HAP-1 (cell line): ENCODE measurements around the gene APP.
A peak's percentile ranks its signal among the peaks of the same experiment; 100 is the strongest.
"Not testable (repeated sequence)": the region's sequence is repeated elsewhere in the genome, so short reads cannot be mapped to it uniquely, and the experiment has no call there.

ENCODE experiments used
- DNase-seq, 2 experiments: peaks; one replicate each; pipeline ENCODE4 v3.0.0-alpha.2; 2016 to 2020; ENCODE audit warnings: low spot score in 2 of 2
- H3K27me3 ChIP-seq: fragments of 250-450 bp; sonication (Bioruptor Pico); 2 replicates; pipeline ENCODE4 v1.5.1; 2020; ENCODE audit warnings: low read depth, mild to moderate bottlenecking, moderate library complexity
- H3K36me3 ChIP-seq: fragments of 250-450 bp; sonication (Bioruptor Pico); replicated peaks from 2 replicates; pipeline ENCODE4 v1.5.1; 2020; ENCODE audit warnings: mild to moderate bottlenecking
- H3K4me1 ChIP-seq: fragments of 250-450 bp; sonication (Bioruptor Pico); 2 replicates; pipeline ENCODE4 v1.5.1; 2020; ENCODE audit warnings: mild to moderate bottlenecking
- H3K4me3 ChIP-seq: fragments of 250-450 bp; sonication (Bioruptor Pico); 2 replicates; pipeline ENCODE4 v1.5.1; 2020; ENCODE audit warnings: mild to moderate bottlenecking, moderate library complexity
- H3K9me3 ChIP-seq: fragments of 250-450 bp; sonication (Bioruptor Pico); 2 replicates; pipeline ENCODE4 v1.5.1; 2020; ENCODE audit warnings: mild to moderate bottlenecking, moderate library complexity
- in situ Hi-C: fragments of 300-500 bp; cut with MboI; formaldehyde crosslinking; loops from 3 replicates; pipeline ENCODE4 v1.14.3; 2020; ENCODE audit warnings: low sequenced_read_pairs, inconsistent platforms, mixed read lengths

Gene APP

DNA sequence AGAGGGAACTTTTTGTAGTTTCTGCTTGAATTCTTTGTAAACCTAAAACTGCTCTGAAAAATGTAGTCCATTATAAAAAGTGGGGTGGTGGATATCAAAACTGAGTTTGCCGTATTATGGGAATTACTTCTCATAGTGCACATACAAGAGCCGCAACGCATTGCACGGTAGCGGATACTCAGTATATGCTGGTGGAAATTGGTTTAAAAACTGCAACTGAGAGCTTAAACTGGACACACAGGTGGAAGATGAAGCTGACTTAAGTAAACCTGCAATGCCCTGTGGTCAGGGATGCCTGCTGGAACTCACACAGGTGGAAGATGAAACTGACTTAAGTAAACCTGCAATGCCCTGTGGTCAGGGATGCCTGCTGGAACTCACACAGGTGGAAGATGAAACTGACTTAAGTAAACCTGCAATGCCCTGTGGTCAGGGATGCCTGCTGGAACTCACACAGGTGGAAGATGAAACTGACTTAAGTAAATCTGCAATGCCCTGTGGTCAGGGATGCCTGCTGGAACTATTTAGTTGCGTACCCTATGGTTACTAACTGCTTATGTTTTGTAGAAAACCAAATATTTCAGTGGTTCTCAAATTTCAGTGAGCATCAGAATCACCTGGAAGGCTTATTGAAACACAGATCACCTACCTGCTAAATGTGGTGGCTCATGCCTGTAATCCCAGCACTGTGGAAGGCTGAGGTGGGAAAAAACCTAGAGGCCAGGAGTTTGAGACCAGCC is 147.8 kb downstream of the APP start:
- not testable (repeated sequence) for H3K36me3 ChIP-seq

DNA sequence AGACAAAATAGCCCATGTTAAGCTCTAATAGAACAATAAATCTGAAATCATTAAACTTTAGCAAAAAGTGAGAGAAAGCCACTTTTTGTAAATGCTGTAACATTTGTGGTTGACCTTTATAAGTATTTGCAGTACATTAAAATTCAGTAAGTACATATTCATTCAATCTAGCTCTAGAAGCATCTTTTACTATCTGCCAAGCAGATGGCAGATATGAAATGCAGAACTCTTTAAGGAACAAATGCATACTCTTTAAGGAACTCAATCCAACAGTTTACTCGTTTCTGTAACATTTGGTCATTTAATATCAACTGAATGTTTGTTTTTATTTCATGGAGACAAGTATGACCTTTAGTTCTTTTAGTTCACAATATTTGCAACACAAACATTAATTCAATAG is 150.1 kb downstream of the APP start:
- Histone ChIP-seq H3K27me3 (no peaks in the 10 kb centered on the region), H3K4me3 (no peak overlapping the region), H3K9me3 (no peaks in the 10 kb centered on the region), H3K4me1 (peaks cover 18% of the 10 kb centered on the region), H3K36me3 (peaks cover 6% of the 10 kb centered on the region)
- DNase-seq, result no peak
- in situ Hi-C loops, result no loop called here

More for the DNA sequence above, 147.8 kb downstream of the APP start:
- DNase-seq, in situ Hi-C loops, H3K9me3 ChIP-seq, H3K27me3 ChIP-seq, H3K4me3 ChIP-seq: not testable (repeated sequence)
- peaks cover 18% of the 10 kb centered on the region for H3K4me1 ChIP-seq

- peaks cover 18% of the 10 kb centered on the region for H3K4me1 ChIP-seq
- H3K27me3 ChIP-seq, result no peaks in the 10 kb centered on the region
- peak in 1 of 2 experiments; percentile 72 for DNase-seq
- H3K9me3 ChIP-seq, result no peaks in the 10 kb centered on the region
- H3K4me3 ChIP-seq, result no peak overlapping the region
- peaks cover 6% of the 10 kb centered on the region for H3K36me3 ChIP-seq
- in situ Hi-C loops, result no loop called here
These were observed 150.5 kb downstream of the APP start for GRCh38 chr21:26020081-26020480.

DNA sequence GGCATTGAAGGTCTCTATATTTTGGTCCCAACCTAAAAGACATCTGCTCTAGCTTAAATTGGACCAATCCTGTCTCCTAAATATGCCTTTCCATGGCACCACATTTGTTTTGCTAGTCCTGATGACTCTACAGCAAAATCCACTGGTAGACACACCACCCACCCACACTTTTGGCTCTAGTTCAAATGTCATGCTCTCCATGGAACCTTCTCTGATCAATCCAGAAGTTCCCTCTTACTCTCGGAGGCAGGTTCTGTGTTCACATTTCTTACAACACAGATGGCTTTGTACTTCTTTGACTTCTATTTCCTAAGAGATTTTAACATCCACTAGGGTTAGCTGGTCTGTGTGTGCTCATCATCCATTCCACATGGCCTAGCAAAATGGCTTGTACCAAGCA is 151.3 kb downstream of the APP start:
- Histone ChIP-seq H3K36me3 (peaks cover 8% of the 10 kb centered on the region), H3K9me3 (no peaks in the 10 kb centered on the region), H3K4me3 (no peak overlapping the region), H3K27me3 (no peaks in the 10 kb centered on the region), H3K4me1 (peaks cover 12% of the 10 kb centered on the region)
- in situ Hi-C loops, result no loop called here
- DNase-seq, result no peak

- H3K9me3 ChIP-seq, result no peaks in the 10 kb centered on the region
- H3K36me3 ChIP-seq, result peaks cover 5% of the 10 kb centered on the region
- H3K4me3 ChIP-seq, result no peak overlapping the region
- H3K27me3 ChIP-seq, result no peaks in the 10 kb centered on the region
- DNase-seq, result no peak
- in situ Hi-C loops, result no loop called here
- H3K4me1 ChIP-seq, result no peaks in the 10 kb centered on the region
These were observed 156.6 kb downstream of the APP start for GRCh38 chr21:26013970-26014369.

- in situ Hi-C loops, H3K9me3 ChIP-seq, H3K36me3 ChIP-seq, H3K4me3 ChIP-seq, H3K4me1 ChIP-seq, H3K27me3 ChIP-seq, DNase-seq: not testable (repeated sequence)
These were observed 158.1 kb downstream of the APP start for GRCh38 chr21:26012482-26012881.

DNA sequence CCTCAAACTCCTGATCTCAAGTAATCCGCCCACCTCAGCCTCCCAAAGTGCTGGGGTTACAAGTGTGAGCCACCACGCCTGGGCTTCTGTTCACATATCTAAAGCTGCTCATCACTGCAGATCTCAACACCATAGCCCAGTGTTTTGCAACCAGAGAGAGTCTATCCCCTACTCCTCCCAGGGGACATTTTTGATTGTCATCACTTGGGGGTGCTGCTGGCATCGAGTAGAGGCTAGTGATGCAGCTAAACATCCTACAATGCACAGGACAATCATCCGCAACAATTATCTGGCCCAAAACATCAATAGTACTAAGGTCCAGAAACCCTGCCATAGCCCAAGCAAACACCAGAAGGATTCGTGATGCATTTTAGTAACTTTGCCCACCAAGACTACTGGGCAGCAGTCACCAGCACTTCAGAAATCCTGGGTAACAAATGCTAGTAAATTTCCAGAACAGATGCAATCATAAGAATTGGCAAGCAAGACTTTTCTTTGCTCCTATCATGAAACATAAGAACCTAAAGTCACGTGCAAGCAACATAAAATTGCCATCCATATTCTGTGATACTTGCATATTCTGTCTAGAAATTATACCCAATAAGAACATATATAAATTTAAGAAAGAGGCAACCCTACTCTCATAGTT is 159.2 kb downstream of the APP start:
- in situ Hi-C loops, result no loop called here
- Histone ChIP-seq H3K27me3 (no peaks in the 10 kb centered on the region), H3K9me3 (no peaks in the 10 kb centered on the region), H3K4me3 (no peak overlapping the region), H3K36me3 (peaks cover 6% of the 10 kb centered on the region), H3K4me1 (peaks cover 3% of the 10 kb centered on the region; the same call in 1 of the 2 replicates)
- DNase-seq, result no peak

GRCh38 chr21:26007951-26008498 is 162.5 kb downstream of the APP start:
- Histone ChIP-seq H3K9me3 (no peaks in the 10 kb centered on the region), H3K27me3 (no peaks in the 10 kb centered on the region), H3K36me3 (peaks cover 3% of the 10 kb centered on the region; the same call in 1 of the 2 replicates), H3K4me3 (no peak overlapping the region), H3K4me1 (peaks cover 3% of the 10 kb centered on the region; the same call in 1 of the 2 replicates)
- no peak for DNase-seq
- in situ Hi-C loops, result no loop called here

DNA sequence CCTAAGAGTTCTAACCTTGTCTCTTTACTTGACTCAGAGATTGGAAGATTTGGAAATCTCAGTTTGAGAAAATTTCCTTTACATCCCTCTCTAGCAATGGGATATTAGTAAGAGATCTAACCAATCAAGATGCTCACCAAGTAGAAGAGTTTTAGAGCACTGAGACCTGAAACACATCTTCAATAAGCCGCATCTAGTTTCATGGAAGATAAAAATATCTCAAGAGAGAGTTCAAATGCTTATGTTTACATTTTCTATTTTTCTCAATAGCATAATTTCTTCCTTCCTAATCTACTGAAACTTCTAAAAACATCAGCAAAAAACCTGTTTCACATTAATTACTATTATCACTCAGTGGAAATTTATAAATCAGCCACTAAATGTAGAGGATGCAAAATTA is 165.1 kb downstream of the APP start:
- peaks cover 3% of the 10 kb centered on the region; the same call in 1 of the 2 replicates for H3K36me3 ChIP-seq
- no peak for DNase-seq
- peaks cover 3% of the 10 kb centered on the region; the same call in 1 of the 2 replicates for H3K4me1 ChIP-seq
- H3K9me3 ChIP-seq, result no peaks in the 10 kb centered on the region
- H3K4me3 ChIP-seq, result no peak overlapping the region
- in situ Hi-C loops, result no loop called here
- no peaks in the 10 kb centered on the region for H3K27me3 ChIP-seq

DNA sequence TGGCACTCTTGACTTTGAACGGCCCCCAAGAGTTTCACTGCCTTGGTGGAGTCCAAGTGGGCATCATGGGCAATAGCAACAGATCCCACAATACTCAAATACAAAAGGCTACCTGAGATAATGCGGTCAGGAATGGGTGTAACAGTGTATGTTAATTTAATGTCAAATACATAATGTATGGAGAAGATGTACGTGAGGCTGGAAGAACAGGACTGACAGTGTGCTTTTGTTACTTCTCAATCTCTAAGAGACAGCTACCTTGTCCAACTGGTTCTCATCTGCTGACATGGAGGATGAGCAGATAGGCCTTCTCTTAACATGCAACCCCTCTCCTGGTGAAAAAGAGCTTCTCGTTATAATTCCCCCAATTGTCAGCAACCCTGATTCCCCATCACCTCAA is 167.2 kb downstream of the APP start:
- H3K4me3 ChIP-seq, result no peak overlapping the region
- in situ Hi-C loops, result no loop called here
- DNase-seq, result no peak
- H3K36me3 ChIP-seq, result no peaks in the 10 kb centered on the region
- H3K9me3 ChIP-seq, result no peaks in the 10 kb centered on the region
- peaks cover 21% of the 10 kb centered on the region for H3K4me1 ChIP-seq
- no peaks in the 10 kb centered on the region for H3K27me3 ChIP-seq

GRCh38 chr21:26001356-26001755 is 169.2 kb downstream of the APP start:
- Histone ChIP-seq H3K27me3 (no peaks in the 10 kb centered on the region), H3K4me1 (peaks cover 24% of the 10 kb centered on the region), H3K4me3 (no peak overlapping the region), H3K36me3 (no peaks in the 10 kb centered on the region; the same call in 1 of the 2 replicates), H3K9me3 (no peaks in the 10 kb centered on the region)
- in situ Hi-C loops, result no loop called here
- DNase-seq, result no peak

DNA sequence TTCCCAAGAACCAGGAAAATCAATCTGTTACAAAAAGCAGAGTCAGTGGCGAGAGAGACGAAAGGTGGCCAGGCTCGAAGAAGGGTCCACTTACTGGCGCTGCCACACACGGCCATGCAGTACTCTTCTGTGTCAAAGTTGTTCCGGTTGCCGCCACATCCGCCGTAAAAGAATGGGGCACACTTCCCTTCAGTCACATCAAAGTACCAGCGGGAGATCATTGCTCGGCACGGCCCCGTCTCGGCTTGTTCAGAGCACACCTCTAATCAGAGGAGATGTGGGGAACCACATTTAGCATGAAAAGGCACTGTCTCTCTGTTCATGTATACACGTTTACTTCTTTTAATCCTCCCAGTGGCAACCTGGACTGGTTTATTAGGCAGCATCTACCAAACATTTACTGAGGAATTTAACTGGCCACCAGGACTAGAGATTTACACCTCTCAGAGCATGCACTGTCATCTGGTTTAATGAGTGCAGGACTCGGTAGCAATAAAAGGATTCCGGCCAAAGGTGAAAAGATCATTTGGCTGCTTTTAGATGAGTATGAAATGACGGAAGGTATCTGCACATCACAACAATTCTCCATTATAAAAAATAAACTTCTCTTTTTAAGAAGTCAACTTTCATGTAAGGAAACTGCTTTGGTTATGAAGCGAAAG is 170.5 kb downstream of the APP start:
- H3K4me1 ChIP-seq, result peaks cover 24% of the 10 kb centered on the region
- H3K27me3 ChIP-seq, result no peaks in the 10 kb centered on the region
- H3K36me3 ChIP-seq, result peaks cover under 1% of the 10 kb centered on the region
- DNase-seq, result no peak
- no peaks in the 10 kb centered on the region for H3K9me3 ChIP-seq
- in situ Hi-C loops, result no loop called here
- no peak overlapping the region for H3K4me3 ChIP-seq

DNA sequence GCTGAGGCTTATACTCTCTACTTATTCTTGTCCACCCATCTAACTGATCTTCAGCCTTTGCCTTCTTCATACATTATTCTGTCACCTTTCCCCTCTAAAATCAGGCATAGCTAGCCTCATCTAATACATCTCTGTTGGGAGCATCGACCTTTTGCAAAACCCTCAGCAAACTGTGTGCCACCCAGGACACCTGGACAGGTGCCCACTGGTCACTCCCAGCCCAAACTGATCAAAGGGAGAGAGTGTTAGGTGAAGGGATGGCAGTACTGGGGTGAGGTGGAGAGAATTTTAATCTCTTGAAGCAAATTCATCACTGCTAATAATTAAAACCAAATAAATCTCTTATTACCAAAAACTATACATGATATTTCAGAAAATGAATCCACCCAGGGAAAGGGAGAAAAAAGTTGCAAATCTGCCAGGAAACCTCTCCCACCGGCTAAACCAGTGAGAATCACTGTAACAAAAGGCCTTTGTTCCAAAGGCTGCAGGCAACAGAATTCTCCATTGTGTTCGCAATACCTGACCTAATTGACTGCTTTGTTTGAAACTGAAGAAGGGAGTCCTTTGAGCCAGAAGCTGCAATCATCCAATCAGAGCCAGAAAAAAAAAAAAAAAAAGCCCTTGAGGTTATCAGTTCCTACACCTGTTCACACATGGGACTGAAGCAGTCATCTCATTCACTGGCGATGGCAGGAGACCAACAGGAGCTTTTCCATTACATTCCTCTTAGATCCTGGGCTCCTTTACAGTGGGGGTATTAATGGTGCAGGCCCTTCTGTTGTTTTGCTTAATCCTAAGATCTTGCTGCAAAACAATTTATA is 172.6 kb downstream of the APP start:
- Histone ChIP-seq H3K4me3 (no peak overlapping the region), H3K27me3 (no peaks in the 10 kb centered on the region), H3K9me3 (no peaks in the 10 kb centered on the region), H3K36me3 (peaks cover 6% of the 10 kb centered on the region), H3K4me1 (peaks cover 24% of the 10 kb centered on the region)
- in situ Hi-C loops, result no loop called here
- DNase-seq, result peak; percentile 63 to 79
